Loucy (cell line): ENCODE data around the gene MSN.

Experiments
- H2AFZ ChIP-seq: fragments of 200-600 bp; sonication (generic); 2 replicates; pipeline ENCODE4 v1.6.0; 2016; ENCODE audit warnings: antibody characterized with exemption, mild to moderate bottlenecking, low read length, moderate library complexity
- H3F3A ChIP-seq: fragments of 200-600 bp; 2 replicates; pipeline ENCODE4 v1.6.0; 2016; ENCODE audit warnings: antibody characterized with exemption, low read depth, mild to moderate bottlenecking
- H3K27me3 ChIP-seq: fragments of 200-600 bp; sonication (generic); 2 replicates; pipeline ENCODE4 v1.6.1; 2014; ENCODE audit warnings: low read length, mild to moderate bottlenecking; ENCODE audit not compliant: insufficient read depth, poor library complexity, severe bottlenecking
- H3K36me3 ChIP-seq: fragments of 200-600 bp; sonication (generic); 2 replicates; pipeline ENCODE4 v1.6.1; 2016; ENCODE audit warnings: low read length; ENCODE audit not compliant: insufficient read depth
- H3K4me1 ChIP-seq: fragments of 200-600 bp; sonication (generic); 2 replicates; pipeline ENCODE4 v1.5.1; 2014; ENCODE audit warnings: low read length, mild to moderate bottlenecking; ENCODE audit not compliant: insufficient read depth, poor library complexity, severe bottlenecking
- H3K4me2 ChIP-seq: fragments of 200-600 bp; sonication (generic); 2 replicates; pipeline ENCODE4 v1.6.0; 2014; ENCODE audit warnings: antibody characterized with exemption, low read length, low read depth, mild to moderate bottlenecking; ENCODE audit not compliant: poor library complexity, severe bottlenecking
- H3K4me3 ChIP-seq: fragments of 200-600 bp; sonication (generic); 2 replicates; pipeline ENCODE4 v1.5.1; 2014; ENCODE audit warnings: low read length, mild to moderate bottlenecking, mixed read lengths; ENCODE audit not compliant: poor library complexity, severe bottlenecking
- H3K79me2 ChIP-seq: fragments of 200-600 bp; sonication (generic); 2 replicates; pipeline ENCODE4 v1.6.1; 2014; ENCODE audit warnings: low read length; ENCODE audit not compliant: insufficient read depth
- H3K9ac ChIP-seq: fragments of 200-600 bp; sonication (generic); 2 replicates; pipeline ENCODE4 v1.6.0; 2014; ENCODE audit warnings: mild to moderate bottlenecking, low read depth, low read length, moderate library complexity; ENCODE audit not compliant: poor library complexity, severe bottlenecking
- H3K9me2 ChIP-seq: fragments of 200-600 bp; sonication (generic); replicated peaks from 2 replicates; pipeline ENCODE4 v1.6.1; 2016; ENCODE audit warnings: low read depth, low read length, mixed read lengths
- H3K9me3 ChIP-seq: fragments of 200-600 bp; sonication (generic); 2 replicates; pipeline ENCODE4 v1.6.1; 2014; ENCODE audit warnings: mild to moderate bottlenecking, antibody characterized with exemption, low read length, low read depth; ENCODE audit not compliant: insufficient read depth
- H4K20me1 ChIP-seq: fragments of 200-600 bp; sonication (generic); 2 replicates; pipeline ENCODE4 v1.6.0; 2014; ENCODE audit warnings: antibody characterized with exemption, low read length, mild to moderate bottlenecking; ENCODE audit not compliant: insufficient read depth, poor library complexity, severe bottlenecking
- CTCF ChIP-seq: fragments of 200-600 bp; sonication (generic); conservative IDR thresholded peaks from 2 replicates; pipeline ENCODE4 v1.5.1; 2014; ENCODE audit warnings: mild to moderate bottlenecking, antibody characterized with exemption, low read length
- EZH2phosphoT487 ChIP-seq: fragments of 200-600 bp; IDR thresholded peaks from 2 replicates; pipeline ENCODE4 v1.6.1; 2018; ENCODE audit warnings: antibody characterized with exemption, mild to moderate bottlenecking, moderate library complexity, borderline replicate concordance

The MSN gene

GRCh38 chrX:65695849-65696449, 28.5 kb downstream of the MSN start:
- no peaks in the 10 kb centered on the region for H3K9me3 ChIP-seq
- peaks cover 71% of the 10 kb centered on the region for H3K4me1 ChIP-seq
- peaks cover 18% of the 10 kb centered on the region; the same call in 1 of the 2 replicates for H3K36me3 ChIP-seq
- H3F3A ChIP-seq: peaks cover 20% of the 10 kb centered on the region
- H3K4me3 ChIP-seq: peak overlapping the region; percentile 75
- H3K27me3 ChIP-seq: no peaks in the 10 kb centered on the region
- TF ChIP-seq CTCF (no peak), EZH2phosphoT487 (no peak)
- H2AFZ ChIP-seq: no peak overlapping the region
- H3K9ac ChIP-seq: peak overlapping the region; percentile 74
- H4K20me1 ChIP-seq: peaks cover 54% of the 10 kb centered on the region
- H3K9me2 ChIP-seq: no peaks in the 10 kb centered on the region
- H3K79me2 ChIP-seq: peaks cover 87% of the 10 kb centered on the region
- peak overlapping the region; percentile 98 for H3K4me2 ChIP-seq

- peak overlapping the region; percentile 75 for H3K4me3 ChIP-seq
- H3K79me2 ChIP-seq: peaks cover 87% of the 10 kb centered on the region
- H4K20me1 ChIP-seq: peaks cover 54% of the 10 kb centered on the region
- TF ChIP-seq EZH2phosphoT487: no peak
- TF ChIP-seq CTCF: no peak
- H3K9me2 ChIP-seq: no peaks in the 10 kb centered on the region
- H3K4me1 ChIP-seq: peaks cover 76% of the 10 kb centered on the region
- H3K9ac ChIP-seq: peak overlapping the region; percentile 74
- H3K9me3 ChIP-seq: no peaks in the 10 kb centered on the region
- H3K27me3 ChIP-seq: no peaks in the 10 kb centered on the region
- peak overlapping the region; percentile 98 for H3K4me2 ChIP-seq
- no peak overlapping the region for H2AFZ ChIP-seq
- H3K36me3 ChIP-seq: peaks cover 22% of the 10 kb centered on the region; the same call in 1 of the 2 replicates
- peaks cover 20% of the 10 kb centered on the region for H3F3A ChIP-seq
These were observed 29.2 kb downstream of the MSN start for GRCh38 chrX:65696613-65697012.

GRCh38 chrX:65697211-65697641, 29.8 kb downstream of the MSN start:
- H3K9ac ChIP-seq: peak overlapping the region; percentile 74
- H3K36me3 ChIP-seq: peaks cover 25% of the 10 kb centered on the region; the same call in 1 of the 2 replicates
- no peak for TF ChIP-seq EZH2phosphoT487
- TF ChIP-seq CTCF: no peak
- H4K20me1 ChIP-seq: peaks cover 50% of the 10 kb centered on the region
- H3K27me3 ChIP-seq: no peaks in the 10 kb centered on the region
- H3K4me3 ChIP-seq: peak overlapping the region; percentile 75
- peak overlapping the region; percentile 98 for H3K4me2 ChIP-seq
- no peak overlapping the region for H2AFZ ChIP-seq
- peaks cover 73% of the 10 kb centered on the region for H3K4me1 ChIP-seq
- H3K9me2 ChIP-seq: no peaks in the 10 kb centered on the region
- H3K79me2 ChIP-seq: peaks cover 86% of the 10 kb centered on the region
- H3K9me3 ChIP-seq: no peaks in the 10 kb centered on the region
- H3F3A ChIP-seq: peaks cover 20% of the 10 kb centered on the region
